Epithelial cell of prostate (primary cell): Measurements from ENCODE around the gene UBE2V1.

ENCODE experiments used
- DNase-seq: peaks from one replicate; pipeline ENCODE4 v3.0.0-alpha.2; 2011; ENCODE audit warnings: low read depth, low spot score
- H3K27ac ChIP-seq: fragments of 450-650 bp; 2 replicates; pipeline ENCODE4 v1.5.1; 2017; ENCODE audit warnings: mild to moderate bottlenecking

Gene UBE2V1

DNA sequence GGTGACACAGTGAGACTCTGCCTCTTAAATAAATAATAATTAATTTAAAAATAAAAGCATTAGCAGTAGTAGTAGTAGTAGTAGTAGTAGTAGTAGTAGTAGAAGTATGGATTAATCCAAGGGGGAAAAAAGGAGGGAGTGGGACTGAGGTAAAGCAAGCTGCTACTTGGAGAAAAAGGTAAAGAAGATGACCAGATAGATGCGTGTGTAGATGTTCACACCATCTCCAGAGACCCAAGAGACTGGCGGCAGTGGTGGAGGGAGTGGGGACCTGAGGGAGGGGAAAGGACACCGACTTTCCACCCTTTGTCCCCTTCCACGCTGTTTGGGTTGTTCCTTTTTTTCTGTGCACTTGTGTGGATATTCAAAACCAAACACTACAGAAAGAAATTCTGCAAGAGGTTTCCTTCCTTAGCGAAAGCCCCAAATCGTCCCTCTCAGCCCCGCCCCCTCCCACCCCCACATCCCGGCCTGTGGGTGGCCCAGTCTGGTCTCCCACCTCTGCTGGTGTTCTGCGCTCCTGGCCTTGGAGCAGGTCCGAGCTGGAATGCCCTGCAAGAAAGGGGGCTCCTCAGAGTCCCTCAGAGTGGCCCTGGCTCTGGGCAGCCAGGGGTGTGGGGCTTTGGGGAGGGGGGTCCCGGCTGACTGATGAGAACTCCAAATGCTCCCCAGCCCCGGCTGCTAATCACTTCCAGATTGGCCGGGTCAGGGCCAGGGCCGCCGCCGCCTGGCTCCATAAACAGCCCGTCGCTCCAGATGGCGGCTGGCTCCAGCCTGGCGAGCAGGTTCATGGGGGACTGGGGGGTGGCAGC, 60.2 kb downstream of the UBE2V1 start:
- H3K27ac ChIP-seq = no peak overlapping the region
- DNase-seq = no peak

DNA sequence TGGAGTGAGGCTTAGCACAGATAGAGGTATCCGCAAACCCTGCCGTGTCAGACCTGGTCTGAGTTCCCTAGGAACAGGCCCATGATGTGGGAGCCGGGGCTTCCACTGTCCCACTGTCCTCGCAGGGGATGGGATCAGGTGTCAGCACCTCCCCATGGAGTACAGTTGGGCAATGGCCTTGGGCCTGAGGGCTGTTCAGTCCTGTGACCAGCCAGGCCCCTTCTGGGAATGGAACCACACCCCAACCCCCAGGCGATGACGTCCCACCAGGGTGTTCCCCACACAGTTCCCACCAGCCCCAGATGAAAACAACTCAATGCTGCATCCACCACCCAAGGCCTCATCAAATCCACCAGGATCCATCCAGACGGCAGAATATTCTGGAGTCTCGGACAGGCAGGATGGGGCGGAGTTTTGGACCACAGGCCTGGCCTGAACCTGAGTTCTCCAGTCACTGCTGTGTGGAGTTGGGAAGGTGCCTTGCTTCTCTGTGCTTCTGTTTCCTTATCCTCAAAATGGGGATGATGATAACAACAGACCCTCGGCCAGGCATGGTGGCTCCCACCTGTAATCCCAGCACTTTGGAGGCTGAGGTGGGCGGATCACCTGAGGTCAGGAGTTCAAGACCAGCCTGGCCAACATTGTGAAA, 62.2 kb downstream of the UBE2V1 start:
- no peak for DNase-seq
- no peak overlapping the region for H3K27ac ChIP-seq

DNA sequence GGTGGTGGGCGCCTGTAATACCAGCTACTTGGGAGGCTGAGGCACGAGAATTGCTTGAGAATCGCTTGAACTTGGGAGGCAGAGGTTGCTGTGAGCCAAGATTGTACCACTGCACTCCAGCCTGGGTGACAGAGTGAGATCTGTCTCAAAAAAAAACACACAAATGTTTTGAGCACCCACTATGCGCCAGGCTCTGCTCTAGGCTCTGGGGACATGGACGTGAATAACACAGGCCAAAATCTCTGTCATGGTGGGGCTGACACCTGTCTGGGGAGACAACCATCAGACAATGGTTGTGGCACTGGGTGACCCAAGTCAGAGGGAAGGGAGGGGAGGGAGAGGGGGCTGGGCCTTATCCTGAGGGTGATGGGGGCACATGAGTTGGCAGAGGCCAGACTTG, 62.7 kb downstream of the UBE2V1 start:
- no peak overlapping the region for H3K27ac ChIP-seq
- DNase-seq = no peak

DNA sequence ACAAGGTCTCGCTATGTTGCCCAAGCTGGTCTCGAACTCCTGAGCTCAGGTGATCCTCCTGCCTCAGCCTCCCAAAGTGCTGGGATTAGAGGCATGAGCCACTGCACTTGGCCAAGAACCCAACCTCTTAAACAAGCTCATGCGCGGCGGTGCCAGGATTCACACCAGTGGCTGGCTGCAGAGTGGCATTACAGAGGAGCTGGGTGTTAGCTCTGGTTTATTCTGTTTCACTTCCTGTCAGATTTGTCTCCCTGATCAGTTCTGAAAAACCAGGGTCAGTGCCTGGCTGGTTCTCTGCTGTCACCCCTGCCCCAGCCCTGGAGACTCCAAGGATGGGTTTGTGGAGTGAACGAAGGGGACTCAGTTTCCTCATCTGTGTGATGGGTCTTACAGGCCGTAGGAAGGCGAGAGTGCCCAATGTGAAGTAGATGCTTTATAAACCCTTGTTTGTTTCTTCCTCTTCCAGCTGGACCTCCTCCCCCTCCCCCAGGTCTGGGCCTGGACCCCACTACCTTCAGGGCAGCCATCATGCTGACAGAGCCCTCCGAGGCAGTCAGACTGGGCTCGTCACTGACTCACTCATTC, 63.4 kb downstream of the UBE2V1 start:
- H3K27ac ChIP-seq = no peak overlapping the region
- DNase-seq = no peak

DNA sequence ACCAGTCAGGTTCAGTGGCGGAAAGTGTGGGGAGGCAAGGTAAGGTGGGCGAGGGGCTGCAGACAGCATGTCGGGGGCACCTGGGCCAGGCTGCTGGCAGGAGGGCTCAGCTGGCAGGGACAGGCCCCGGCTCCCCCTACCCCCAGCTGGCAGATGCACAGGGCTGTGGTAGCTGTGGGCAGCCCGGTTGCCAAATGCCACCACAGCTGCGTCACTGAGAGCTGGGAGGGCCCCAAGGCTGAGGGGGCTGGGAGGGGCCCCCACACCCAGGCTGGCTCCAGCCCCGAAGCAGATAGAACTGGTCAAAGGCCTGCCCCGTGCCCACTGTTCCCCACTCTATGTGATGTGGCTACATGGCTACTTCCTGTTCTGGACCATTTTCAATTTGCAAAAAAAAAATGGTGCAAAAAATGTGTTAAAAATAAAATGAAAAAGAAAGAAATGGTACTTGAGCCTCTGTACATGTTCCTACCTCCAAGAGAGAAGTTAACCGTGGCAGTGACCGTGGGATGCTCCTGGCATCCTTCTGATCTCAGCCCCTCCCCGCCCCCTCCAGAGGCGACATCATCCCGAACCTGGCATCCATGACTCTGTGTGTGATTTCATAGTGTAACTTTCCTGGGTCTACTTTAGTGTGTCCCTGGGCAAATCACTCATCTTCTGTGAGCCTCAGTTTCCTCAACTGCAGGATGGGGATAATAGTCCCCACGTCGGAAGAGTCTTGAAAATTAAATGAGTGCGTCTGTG, 64.4 kb downstream of the UBE2V1 start:
- DNase-seq = no peak
- no peak overlapping the region for H3K27ac ChIP-seq

DNA sequence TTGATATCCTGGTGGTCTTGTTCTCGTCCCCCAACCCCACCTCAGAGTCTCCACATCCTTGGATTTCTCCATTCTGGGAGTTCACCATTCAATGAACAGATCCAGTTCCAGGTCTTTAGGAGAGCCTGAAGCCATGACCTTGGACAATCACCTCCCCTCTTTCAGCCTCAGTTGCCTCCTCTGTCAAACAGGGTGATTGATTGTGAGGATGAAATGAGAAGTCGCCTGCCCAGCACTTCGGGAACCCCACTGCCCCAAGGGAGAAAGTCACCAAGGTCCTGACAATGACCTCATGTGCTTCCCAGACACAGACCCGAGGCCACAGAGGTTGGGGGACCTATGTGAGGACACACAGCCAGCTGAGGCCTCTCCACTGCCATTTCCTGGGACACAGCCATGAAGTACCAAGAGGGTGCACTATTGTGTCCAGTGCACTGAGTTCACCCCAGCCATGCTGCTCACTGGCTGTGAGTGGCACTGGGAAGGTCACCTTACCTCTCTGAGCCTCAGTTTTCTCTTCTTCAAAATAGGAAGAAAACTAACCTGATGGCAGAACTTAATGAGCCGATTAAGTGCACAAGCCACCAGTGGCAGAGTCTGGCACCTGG, 68.5 kb downstream of the UBE2V1 start:
- DNase-seq = no peak
- no peak overlapping the region for H3K27ac ChIP-seq

DNA sequence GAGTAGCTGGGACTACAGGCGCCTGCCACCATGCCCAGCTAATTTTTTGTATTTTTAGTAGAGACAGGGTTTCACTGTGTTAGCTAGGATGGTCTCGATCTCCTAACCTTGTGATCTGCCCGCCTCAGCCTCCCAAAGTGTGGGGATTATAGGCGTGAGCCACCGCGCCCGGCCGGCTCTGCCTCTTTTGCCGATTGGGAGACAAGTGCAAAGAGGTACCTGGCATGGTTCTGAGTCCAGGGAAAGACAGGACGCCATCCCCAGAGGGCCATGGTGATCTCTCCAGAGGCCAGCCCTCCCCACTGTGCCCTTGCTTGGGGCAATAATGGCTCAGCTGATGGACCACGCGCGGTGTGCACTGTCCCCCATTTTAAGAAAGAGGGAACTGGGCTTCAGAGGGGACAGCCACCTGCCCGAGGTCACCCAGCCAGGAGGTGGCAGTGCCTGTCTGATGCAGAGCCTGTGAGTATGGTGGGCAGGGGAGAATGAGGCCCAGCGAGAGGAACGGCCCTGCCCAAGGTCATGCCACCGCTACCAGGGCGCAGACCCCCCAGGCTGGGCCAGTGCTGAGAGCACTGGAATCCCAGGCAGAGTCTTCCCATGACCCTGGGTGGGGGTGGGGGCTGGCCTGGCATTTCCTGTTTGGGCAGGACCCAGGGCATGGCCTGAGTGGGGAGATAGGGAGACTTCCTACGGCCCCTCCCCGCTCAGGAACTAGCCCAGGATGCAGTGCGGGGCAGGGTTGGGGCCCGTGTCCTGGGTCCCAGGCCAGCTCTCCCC, 69.2 kb downstream of the UBE2V1 start:
- no peak for DNase-seq
- no peak overlapping the region for H3K27ac ChIP-seq

DNA sequence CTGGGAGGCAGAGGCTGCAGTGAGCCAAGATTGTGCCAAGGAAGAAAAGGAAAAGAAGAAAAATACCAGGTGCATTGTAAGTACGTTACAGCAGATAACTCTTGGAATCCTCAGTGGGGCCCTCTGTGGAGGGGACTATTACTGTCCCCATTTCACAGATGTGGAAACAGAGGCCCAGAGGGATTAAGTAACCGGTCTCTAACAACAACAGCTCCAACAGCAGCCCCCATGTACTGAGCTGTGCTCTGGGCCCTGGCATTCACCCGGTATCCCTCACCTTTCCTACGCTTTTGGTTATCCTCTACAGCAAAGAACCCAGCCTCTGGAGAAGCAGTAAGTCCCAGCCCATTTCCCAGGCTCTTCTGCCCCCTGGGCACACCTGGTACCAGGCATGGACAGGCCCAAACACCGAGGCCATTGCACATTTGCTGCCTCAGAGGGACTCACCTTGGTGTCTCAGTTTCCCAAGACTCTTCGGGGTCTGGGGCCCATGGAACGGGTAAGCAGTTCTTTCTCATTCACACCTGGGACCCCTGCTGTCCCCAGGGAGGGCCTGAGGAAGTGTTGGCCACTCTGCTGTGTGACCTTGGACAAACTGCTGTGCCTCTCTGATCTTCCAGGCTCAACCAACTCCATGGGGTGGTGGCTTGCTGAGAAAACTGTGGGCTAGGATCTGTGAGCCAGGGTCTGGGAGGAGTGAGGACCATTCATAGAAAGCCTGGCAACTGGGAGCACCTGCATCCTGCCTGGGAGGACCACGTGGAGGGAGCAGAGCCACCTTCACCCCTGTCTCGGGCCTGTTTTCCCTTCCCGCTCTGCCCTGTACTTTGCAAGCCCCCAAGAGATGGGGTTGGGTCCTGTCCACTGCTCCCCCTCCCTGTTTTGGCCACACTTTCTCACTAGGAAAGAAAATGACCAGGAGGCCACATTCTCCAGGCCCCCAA, 70.3 kb downstream of the UBE2V1 start:
- no peak for DNase-seq
- no peak overlapping the region for H3K27ac ChIP-seq

DNA sequence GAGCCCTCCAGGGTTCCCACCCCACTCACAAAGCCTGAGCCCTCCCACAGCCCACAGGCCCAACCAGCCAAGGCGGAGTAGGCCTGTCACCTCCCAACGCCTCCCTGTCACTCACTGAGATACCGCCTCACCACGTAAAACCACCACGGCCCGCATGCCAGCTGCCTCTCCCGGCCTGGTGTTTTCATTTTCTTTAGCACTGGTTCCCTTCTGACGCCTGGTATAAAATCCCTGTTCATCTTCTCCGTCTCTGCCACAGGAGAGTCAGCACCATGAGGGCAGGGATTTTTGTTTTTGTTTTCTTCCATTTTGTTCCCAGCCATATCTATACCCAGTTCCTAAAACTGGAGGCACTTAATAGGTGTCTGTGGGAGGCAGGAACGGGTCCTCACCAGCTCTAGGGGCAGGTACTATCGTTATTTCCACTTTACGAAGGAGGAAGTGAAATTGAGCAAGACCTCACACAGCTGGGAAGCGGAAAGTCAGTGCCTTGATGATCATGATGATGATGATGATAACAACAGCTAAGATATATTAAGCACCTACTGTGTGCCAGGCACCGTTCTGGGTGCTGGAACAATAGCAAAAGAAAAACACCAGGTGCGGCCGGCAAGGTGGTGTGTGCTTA, 71.6 kb downstream of the UBE2V1 start:
- H3K27ac ChIP-seq = no peak overlapping the region
- no peak for DNase-seq

DNA sequence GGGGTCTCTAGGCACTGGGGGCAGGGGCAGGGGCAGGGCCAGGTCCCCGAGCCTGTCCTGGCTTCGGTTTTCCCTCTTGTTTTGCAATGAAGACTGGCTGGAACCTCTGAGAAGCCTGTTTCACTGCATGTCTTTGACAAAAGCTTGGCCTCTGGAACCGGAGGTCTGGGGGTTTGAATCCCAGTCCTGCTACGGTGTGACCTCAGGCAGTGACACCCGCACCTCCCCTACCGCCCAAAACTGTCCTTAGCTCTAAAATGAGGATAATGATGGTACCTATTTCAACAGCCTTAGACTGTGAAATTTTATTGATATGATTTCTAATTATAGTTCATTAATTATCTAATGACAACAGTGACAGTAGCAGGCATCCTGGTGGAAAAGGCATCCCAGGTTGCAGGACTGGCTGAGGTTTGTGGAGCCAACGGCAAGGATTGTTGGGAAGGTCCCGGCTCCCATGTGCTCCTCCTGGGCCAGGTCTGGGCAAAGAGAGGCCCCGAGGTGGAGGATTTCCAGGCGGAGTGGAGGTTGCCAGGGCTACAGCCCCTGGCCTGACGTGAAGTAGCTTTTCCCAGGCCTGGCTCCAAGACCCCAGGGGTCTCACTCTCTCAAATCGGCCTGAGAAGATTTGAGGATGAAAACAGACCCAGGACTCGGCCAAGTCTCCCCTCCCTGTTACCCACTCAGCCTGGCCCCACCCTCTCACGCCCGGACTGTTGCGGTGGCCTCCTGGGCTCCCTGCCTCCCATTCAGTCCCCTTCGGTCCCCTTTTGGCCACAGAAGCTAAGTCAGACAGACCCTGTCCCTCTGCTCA, 72.3 kb downstream of the UBE2V1 start:
- H3K27ac ChIP-seq = no peak overlapping the region
- no peak for DNase-seq

DNA sequence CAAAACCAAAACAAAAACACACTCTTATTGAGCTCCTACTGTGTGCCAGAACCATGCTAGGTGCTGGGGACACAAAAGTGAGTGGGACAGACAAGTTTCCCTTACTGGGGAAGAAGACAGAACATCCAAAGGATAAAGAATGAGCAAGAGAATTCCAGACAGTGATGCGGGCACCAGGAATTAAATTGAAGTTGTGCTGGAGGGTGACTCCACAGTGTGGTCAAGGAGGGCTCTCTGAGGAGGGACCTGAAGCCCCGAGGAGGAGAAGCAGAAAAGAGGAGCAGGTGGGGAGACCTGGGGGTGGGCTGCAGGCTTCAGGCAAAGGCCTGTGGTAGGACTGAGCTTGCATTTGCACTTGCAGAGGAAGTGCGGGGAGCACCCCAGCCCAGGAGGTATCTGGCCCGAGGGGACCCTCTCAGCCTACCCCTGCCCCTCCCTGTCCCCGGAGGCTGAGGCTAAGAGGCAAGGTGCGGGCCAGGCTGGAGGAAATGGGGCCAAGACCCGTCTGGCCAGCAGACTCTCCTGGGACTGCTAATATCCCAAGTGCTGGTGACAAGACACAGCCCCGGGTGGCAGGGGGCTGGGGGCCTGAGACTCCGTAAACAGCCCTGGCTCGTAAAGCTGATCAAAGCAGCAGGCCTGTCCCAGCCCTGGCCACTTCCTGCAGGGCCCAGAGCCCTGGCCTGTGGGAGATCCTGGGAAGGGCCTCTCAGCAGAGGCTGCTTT, 73.1 kb downstream of the UBE2V1 start:
- H3K27ac ChIP-seq = no peak overlapping the region
- DNase-seq = no peak

DNA sequence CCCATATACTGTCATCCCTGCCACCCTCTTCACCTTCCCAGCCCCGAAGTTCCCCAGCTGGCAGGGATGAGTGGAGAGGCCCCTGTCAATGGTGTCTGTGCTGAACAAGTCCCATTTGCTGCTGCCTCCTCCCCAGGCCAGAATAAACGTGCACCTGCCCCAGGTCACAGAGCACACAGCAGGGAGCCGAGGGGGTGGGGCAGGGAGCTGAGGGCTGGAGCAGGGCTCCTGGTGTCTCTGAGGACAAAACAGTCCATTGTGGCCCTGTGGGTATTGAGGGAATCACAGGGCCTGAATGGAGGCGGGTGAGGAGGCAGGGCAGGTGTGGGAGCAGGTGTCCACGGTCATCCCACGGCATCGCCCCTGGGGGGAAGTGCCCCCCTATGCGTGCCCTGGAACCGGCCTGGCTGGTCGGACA, 74.4 kb downstream of the UBE2V1 start:
- H3K27ac ChIP-seq = no peak overlapping the region
- DNase-seq = no peak

DNA sequence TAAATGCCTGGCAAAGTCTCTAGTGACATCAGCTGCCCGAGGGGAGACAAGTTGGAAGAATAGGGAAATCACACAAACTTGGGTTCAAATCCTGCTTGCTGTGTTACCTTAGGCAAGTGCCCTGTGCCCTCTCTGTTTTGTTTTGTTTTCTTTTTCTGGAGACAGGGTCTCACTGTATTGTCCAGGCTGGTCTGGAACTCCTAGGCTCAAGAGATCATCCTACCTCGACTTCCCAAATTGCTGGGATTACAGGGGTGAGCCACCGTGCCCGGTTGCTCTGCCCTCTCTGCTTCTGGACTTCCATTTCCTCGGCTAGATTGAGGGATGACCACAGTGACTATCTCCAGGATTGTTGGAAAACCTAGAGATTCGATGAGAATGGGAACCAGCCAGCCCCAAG, 74.8 kb downstream of the UBE2V1 start:
- no peak for DNase-seq
- no peak overlapping the region for H3K27ac ChIP-seq

DNA sequence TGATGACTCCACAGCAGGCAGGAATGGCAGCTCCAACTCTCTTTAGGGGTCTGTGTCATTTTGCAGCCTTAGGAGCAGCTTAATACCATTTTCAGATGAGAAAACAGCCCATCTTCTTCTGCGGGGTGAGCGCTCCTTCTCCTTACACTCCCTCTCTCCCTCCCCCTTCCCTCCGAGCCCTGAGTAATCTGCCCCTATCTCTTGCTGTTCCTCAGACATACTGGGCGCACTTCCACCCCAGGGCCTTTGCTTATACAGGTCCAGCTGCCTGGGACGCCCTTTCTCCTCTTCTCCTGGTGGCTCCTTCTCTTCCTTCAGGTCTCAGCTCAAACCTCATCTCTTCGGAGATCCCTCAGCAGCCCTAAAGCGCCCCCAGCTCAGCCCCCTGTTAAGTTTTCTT, 75.4 kb downstream of the UBE2V1 start:
- DNase-seq = no peak
- H3K27ac ChIP-seq = no peak overlapping the region

DNA sequence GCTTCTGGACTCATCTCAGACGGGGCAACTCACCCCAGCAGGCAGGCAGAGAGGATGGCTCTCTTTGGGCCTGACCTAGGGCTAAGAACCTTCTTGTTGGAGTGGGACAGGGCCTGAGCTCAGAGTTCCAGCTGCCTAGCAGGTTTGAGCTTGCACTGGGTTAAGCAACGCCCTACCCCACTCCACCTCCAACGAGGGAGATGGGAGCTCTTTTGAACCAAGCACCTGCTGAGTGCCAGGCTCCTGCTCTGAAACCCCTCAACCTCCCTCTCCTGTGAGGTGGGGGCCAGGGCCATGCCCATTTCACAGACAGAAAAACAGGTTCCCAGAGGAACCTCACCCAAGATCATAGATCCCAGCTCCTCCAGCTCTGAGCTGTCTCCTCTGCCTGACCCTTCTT, 75.8 kb downstream of the UBE2V1 start:
- no peak for DNase-seq
- H3K27ac ChIP-seq = no peak overlapping the region

DNA sequence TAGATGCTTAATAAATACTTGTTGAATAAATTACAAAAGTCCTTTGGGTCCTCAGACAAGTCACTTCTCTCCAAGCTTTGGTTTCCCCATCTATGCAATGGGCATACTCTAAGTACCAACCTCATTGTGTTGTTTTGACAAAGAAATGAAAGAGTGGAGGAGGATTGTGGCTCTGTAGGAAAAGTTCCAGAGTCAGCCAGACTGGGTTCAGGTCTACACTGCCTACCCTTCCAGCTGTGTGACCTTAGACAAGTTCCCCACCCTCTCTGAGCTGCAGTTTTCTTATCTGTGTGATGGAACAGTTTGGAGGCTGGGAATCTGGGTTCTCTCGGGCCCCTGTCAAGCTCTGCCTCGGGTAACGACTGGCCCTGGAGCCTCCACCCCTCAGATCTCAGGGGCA, 76.2 kb downstream of the UBE2V1 start:
- H3K27ac ChIP-seq = no peak overlapping the region
- DNase-seq = no peak
